ENCODE measurements around the gene DNLZ. TPM values are rescaled to one million over a fixed set of nuclear protein-coding genes. Genes with fewer than 3 reads are reported as not detected.

Gene DNLZ
- total RNA-seq, 2 donors from 2014 or later, result 24.1 to 31.3 TPM

DNA sequence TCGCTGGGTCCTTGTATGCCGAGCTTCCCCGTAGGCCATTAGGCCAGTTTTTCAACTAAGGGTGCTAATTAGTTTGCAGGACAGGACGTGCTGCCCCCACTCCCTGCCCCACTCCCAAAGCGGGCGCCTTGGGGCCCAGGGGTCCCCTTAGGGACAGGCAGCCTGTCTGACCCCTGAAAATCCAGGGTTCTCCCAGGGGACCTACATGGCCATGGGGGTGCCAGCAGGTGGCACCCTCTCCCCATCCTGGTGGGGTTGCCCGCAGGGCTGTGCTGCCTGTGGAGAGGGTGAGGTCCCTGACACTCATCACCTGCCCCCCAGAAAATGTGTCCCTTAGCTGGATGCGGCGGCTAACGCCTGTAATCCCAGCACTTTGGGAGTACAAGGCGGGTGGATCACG, 51.1 kb downstream of the DNLZ start:
- TF ChIP-seq, protein P1, sequence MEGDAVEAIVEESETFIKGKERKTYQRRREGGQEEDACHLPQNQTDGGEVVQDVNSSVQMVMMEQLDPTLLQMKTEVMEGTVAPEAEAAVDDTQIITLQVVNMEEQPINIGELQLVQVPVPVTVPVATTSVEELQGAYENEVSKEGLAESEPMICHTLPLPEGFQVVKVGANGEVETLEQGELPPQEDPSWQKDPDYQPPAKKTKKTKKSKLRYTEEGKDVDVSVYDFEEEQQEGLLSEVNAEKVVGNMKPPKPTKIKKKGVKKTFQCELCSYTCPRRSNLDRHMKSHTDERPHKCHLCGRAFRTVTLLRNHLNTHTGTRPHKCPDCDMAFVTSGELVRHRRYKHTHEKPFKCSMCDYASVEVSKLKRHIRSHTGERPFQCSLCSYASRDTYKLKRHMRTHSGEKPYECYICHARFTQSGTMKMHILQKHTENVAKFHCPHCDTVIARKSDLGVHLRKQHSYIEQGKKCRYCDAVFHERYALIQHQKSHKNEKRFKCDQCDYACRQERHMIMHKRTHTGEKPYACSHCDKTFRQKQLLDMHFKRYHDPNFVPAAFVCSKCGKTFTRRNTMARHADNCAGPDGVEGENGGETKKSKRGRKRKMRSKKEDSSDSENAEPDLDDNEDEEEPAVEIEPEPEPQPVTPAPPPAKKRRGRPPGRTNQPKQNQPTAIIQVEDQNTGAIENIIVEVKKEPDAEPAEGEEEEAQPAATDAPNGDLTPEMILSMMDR (IDR thresholded peaks at IDR 0.05), result peak; percentile 42 to 74 (median 56)
- no peak for TF ChIP-seq POLR2A (IDR thresholded peaks at IDR 0.05)
- Histone ChIP-seq H3K4me1 (no peaks in the 10 kb centered on the region), H3K27me3 (no peaks in the 10 kb centered on the region), H3K36me3 (replicated peaks in 1 of 2; ENCODE audit: insufficient read depth in 1 of 2, low read depth in 2 of 2) (no peaks in the 10 kb centered on the region), H3K27ac (no peak overlapping the region), H3K4me3 (no peak overlapping the region), H3K9me3 (no peaks in the 10 kb centered on the region)
- 48 to 57% methylated on average over 11 to 12 of the region's 12 CpGs for WGBS, 2 donors
- ATAC-seq (no peak), DNase-seq (peak; percentile 46 to 67 (median 60))
- intact Hi-C loops (cut with DNase I), result no loop called here

- intact Hi-C loops (cut with DNase I), result no loop called here
- Histone ChIP-seq H3K27ac (no peak overlapping the region), H3K27me3 (no peaks in the 10 kb centered on the region), H3K36me3 (replicated peaks in 1 of 2; ENCODE audit: insufficient read depth in 1 of 2, low read depth in 2 of 2) (no peaks in the 10 kb centered on the region), H3K4me1 (no peaks in the 10 kb centered on the region), H3K9me3 (no peaks in the 10 kb centered on the region), H3K4me3 (no peak overlapping the region)
- ATAC-seq (no peak), DNase-seq (no peak)
- 46% methylated on average over 10 of the region's 10 CpGs; no CpG with 5 or more reads in 1 of the 2 donors for WGBS, 2 donors
- TF ChIP-seq, protein P1 (IDR thresholded peaks at IDR 0.05), result no peak
- TF ChIP-seq POLR2A (IDR thresholded peaks at IDR 0.05), result no peak
Observed at GRCh38 chr9:136312009-136312375, 51.6 kb downstream of the DNLZ start.

DNA sequence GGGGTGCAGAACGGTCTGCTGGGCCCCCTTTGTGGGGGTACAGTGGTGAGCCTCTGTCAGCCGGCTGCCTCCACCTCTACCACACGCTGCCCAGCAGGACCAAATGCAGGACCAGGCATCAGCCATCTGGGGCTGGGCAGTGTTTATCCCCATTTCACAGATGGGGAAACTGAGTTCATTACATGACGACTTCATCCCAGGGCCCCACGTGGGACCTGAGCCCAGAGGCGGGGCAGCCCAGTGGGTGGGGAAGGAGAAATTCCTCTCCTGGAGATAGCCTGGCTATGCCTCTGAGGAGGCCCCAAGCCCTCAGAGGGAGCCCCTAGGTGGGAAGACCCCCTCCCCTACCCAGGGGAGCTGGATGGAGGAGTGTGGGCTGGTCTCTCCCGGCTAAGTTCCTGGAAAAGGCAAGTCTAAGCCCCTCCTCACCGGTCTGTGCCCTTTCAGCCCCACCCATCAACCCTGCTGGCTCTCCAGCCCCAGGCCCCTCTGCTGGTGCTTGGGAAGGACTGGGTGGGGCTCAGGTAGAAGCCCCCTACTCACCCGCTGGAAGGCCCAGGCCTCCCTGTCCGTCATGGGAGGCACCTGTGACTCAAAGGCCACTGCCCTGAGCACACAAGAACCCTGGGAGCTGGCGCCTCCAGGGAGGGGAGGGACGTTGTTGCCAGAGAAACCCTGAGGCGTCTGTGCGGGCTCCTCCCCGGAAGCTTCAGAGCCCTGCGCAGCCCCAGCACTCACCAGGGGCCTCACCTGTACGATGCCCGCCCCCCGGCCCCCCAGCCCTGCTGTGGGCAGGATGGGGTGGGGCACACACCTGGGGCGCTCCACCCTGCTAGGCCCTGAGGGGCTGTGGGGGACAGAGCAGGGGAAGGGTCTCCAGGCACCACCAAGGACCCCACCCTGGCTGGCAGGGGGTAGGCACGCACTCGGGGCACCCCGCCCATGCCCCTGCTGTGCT, 52.2 kb downstream of the DNLZ start:
- H3K9me3 ChIP-seq, result no peaks in the 10 kb centered on the region
- no peaks in the 10 kb centered on the region for H3K27me3 ChIP-seq
- no peak overlapping the region for H3K27ac ChIP-seq
- no peaks in the 10 kb centered on the region for H3K36me3 ChIP-seq (replicated peaks in 1 of 2; ENCODE audit: insufficient read depth in 1 of 2, low read depth in 2 of 2)
- WGBS, 2 donors, result 24 to 59% methylated on average over 3 to 20 of the region's 23 CpGs
- DNase-seq (peak in 1 of 4 donors; percentile 23), ATAC-seq (peak; percentile 23)
- no peaks in the 10 kb centered on the region for H3K4me1 ChIP-seq
- no peak overlapping the region for H3K4me3 ChIP-seq
- intact Hi-C loops (cut with DNase I), result no loop called here
- no peak for TF ChIP-seq POLR2A (IDR thresholded peaks at IDR 0.05)
- TF ChIP-seq, protein P1 (IDR thresholded peaks at IDR 0.05), result no peak

DNA sequence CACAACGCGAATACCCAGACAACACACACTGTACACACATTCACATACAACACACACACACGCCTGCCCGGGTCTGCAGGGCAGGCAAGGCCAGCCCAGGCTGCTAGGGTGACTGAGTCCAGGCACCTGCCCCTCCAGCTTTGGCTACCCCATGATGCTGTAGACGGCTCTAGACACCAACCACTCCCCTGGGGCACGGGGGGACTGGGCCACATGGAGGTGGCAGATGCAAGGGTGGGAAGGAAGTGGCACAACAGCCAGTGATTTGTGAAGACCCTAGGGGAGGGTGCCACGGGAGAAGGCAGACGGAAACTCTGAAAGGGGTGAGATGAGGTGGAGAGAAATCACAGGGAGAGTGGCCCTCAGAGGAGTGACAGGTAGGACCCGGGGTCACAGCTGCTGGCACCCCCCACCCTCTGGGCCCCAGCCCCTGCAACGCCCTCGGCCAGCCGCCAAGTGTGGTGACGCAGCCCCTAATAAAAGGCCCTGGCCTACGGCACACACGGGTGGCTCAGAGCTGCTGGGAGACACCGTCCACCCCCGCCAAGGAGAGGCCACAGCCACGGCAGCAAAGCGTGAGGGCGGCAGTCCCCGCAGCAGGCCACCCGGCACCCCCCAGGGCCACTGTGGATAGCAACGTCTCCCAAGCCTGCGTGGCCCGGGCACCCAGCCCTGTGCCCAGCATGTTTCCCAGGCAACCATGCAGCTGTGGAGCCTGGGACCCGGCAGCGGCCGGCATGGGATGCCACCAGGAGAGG, 53.1 kb downstream of the DNLZ start:
- no peak overlapping the region for H3K4me3 ChIP-seq
- H3K9me3 ChIP-seq, result no peaks in the 10 kb centered on the region
- intact Hi-C loops (cut with DNase I), result no loop called here
- DNase-seq (peak in 1 of 4 donors; percentile 17), ATAC-seq (no peak)
- no peak for TF ChIP-seq POLR2A (IDR thresholded peaks at IDR 0.05)
- TF ChIP-seq, protein P1 (IDR thresholded peaks at IDR 0.05), result no peak
- H3K36me3 ChIP-seq (replicated peaks in 1 of 2; ENCODE audit: insufficient read depth in 1 of 2, low read depth in 2 of 2), result no peaks in the 10 kb centered on the region
- WGBS, 2 donors, result 54 to 61% methylated on average over 15 to 19 of the region's 28 CpGs
- no peaks in the 10 kb centered on the region for H3K4me1 ChIP-seq
- H3K27ac ChIP-seq, result no peak overlapping the region
- H3K27me3 ChIP-seq, result no peaks in the 10 kb centered on the region
